HCT116 (cell line): ENCODE results near the gene CBLB. TPM values are rescaled to one million over a fixed set of nuclear protein-coding genes. Genes with fewer than 3 reads are reported as not detected.

Experiments used
- ATAC-seq: fragments of 200-7000 bp; cut with Tn5 transposase; 2 replicates; pipeline ENCODE4 v1.9.1; 2020; ENCODE audit warnings: mild to moderate bottlenecking, moderate library complexity
- BruUV-seq: library from RNA; stranded (reverse); fragments of 400-500 nt; replicated peaks from 2 replicates; lab custom pipeline; 2021; lab: Mats Ljungman, UMichigan
- CTCF ChIA-PET: fragments of 300-600 bp; sonication (Branson Sonifier 250); formaldehyde crosslinking; loops from one replicate; lab custom pipeline; 2021; ENCODE audit warnings: antibody characterized with exemption; lab: Charles Lee
- POLR2A ChIA-PET: fragments of 300-600, 350-600 bp; sonication (Branson Sonifier 250); formaldehyde crosslinking; loops from one replicate; lab custom pipeline; 2021; ENCODE audit warnings: antibody characterized with exemption; lab: Charles Lee
- RAD21 ChIA-PET, 2 experiments: fragments of 300-600 bp; sonication (Branson Sonifier 250); formaldehyde crosslinking; loops; one replicate each; lab custom pipeline; 2023; ENCODE audit warnings: low total read pairs in 2 of 2; ENCODE audit not compliant: uncharacterized antibody in 2 of 2, unreplicated experiment in 2 of 2, low non-redundant PET in 1 of 2; lab: Charles Lee
- DNase-seq: peaks from one replicate; pipeline ENCODE4 v3.0.0-alpha.2; 2010; ENCODE audit warnings: low read depth, low spot score
- H2AFZ ChIP-seq: fragments of 200-600 bp; shearing (Covaris generic), sonication (generic); 2 replicates; pipeline ENCODE4 v1.6.1; 2017; ENCODE audit warnings: low read depth, mixed run types, mixed read lengths, antibody characterized with exemption, low read length; ENCODE audit not compliant: poor library complexity, severe bottlenecking
- H3K27ac ChIP-seq: 2 replicates; pipeline ENCODE4 v1.5.1; 2012; ENCODE audit warnings: low read depth, low read length
- H3K27me3 ChIP-seq: fragments of 200-600 bp; sonication (generic); 2 replicates; pipeline ENCODE4 v1.6.1; 2016; ENCODE audit warnings: mixed run types, low read length, mixed read lengths; ENCODE audit not compliant: insufficient read depth
- H3K36me3 ChIP-seq, 2 experiments: fragments of 200-500 bp in 1 of 2; fragments of 200-600 bp in 1 of 2; sonication (Bioruptor generic) in 1 of 2; sonication (generic) in 1 of 2; 2 replicates each; pipeline versions ENCODE4 v1.5.1 to v1.6.1; 2014 to 2016; ENCODE audit warnings: low read length in 2 of 2, inconsistent platforms in 1 of 2, mixed read lengths in 1 of 2, mixed run types in 1 of 2; ENCODE audit not compliant: insufficient read depth in 2 of 2, control insufficient read depth in 1 of 2
- H3K4me1 ChIP-seq, 2 experiments: fragments of 200-600 bp in 1 of 2; sonication (generic) in 1 of 2; 2 replicates each; pipeline versions ENCODE4 v1.5.1 to v1.6.1; 2012 to 2017; ENCODE audit warnings: low read length in 2 of 2, inconsistent platforms in 1 of 2, mild to moderate bottlenecking in 1 of 2, mixed read lengths in 1 of 2, mixed run types in 1 of 2, moderate library complexity in 1 of 2; ENCODE audit not compliant: insufficient read depth in 2 of 2, control insufficient read depth in 1 of 2
- H3K4me2 ChIP-seq: fragments of 200-600 bp; sonication (generic); 2 replicates; pipeline ENCODE4 v1.6.1; 2017; ENCODE audit warnings: mixed run types, low read length, mixed read lengths
- H3K4me3 ChIP-seq, 2 experiments: fragments of 200-600 bp in 1 of 2; sonication (generic) in 1 of 2; replicated peaks in 1 of 2; 2 replicates each; pipeline ENCODE4 v1.5.1; 2011 to 2016; ENCODE audit warnings: low read length in 2 of 2, control low read depth in 1 of 2, low read depth in 1 of 2, mild to moderate bottlenecking in 1 of 2, mixed read lengths in 1 of 2, mixed run types in 1 of 2
- H3K79me2 ChIP-seq: fragments of 200-600 bp; sonication (generic); 2 replicates; pipeline ENCODE4 v1.6.1; 2017; ENCODE audit warnings: mild to moderate bottlenecking, mixed run types, low read length, moderate library complexity, mixed read lengths; ENCODE audit not compliant: insufficient read depth
- H3K9ac ChIP-seq: fragments of 200-600 bp; sonication (generic); 2 replicates; pipeline ENCODE4 v1.6.1; 2016; ENCODE audit warnings: low read length, mixed read lengths
- H3K9me2 ChIP-seq: fragments of 200-600 bp; sonication (generic), shearing (Covaris generic); 2 replicates; pipeline ENCODE4 v1.6.1; 2017; ENCODE audit warnings: mixed run types, mild to moderate bottlenecking, moderate library complexity; ENCODE audit not compliant: insufficient read depth
- H3K9me3 ChIP-seq, 2 experiments: fragments of 200-500 bp in 1 of 2; fragments of 200-600 bp in 1 of 2; sonication (Bioruptor generic) in 1 of 2; sonication (generic) in 1 of 2; 2 replicates each; pipeline ENCODE4 v1.6.1; 2014 to 2017; ENCODE audit warnings: low read length in 2 of 2, mixed read lengths in 2 of 2, inconsistent platforms in 1 of 2, low read depth in 1 of 2, mild to moderate bottlenecking in 1 of 2, mixed run types in 1 of 2, moderate library complexity in 1 of 2; ENCODE audit not compliant: control insufficient read depth in 1 of 2, insufficient read depth in 1 of 2
- H4K20me1 ChIP-seq: fragments of 200-600 bp; sonication (generic), shearing (Covaris generic); 2 replicates; pipeline ENCODE4 v1.6.1; 2017; ENCODE audit warnings: mixed run types, mild to moderate bottlenecking, moderate library complexity; ENCODE audit not compliant: insufficient read depth
- CBX3 ChIP-seq: IDR thresholded peaks from 2 replicates; pipeline ENCODE4 v1.6.1; 2012; ENCODE audit warnings: low read depth
- CEBPB ChIP-seq: IDR thresholded peaks from 2 replicates; pipeline ENCODE4 v1.6.1; 2012; ENCODE audit warnings: low read depth
- CTCF ChIP-seq, 3 experiments: fragments of 200-600 bp in 1 of 3; sonication (generic) in 1 of 3; IDR thresholded peaks in 2 of 3; conservative IDR thresholded peaks in 1 of 3; 2 replicates each; pipeline ENCODE4 v1.5.1; 2012 to 2017; ENCODE audit warnings: low read depth in 2 of 3, low read length in 2 of 3, antibody characterized with exemption in 1 of 3, borderline replicate concordance in 1 of 3, control low read depth in 1 of 3, mild to moderate bottlenecking in 1 of 3, mixed read lengths in 1 of 3, mixed run types in 1 of 3, moderate library complexity in 1 of 3; ENCODE audit not compliant: insufficient read depth in 1 of 3
- EZH2 ChIP-seq: fragments of 200-600 bp; sonication (generic); IDR thresholded peaks from 2 replicates; pipeline ENCODE4 v1.6.1; 2017; ENCODE audit warnings: antibody characterized with exemption, mixed run types
- EZH2phosphoT487 ChIP-seq: fragments of 200-600 bp; IDR thresholded peaks from 2 replicates; pipeline ENCODE4 v1.6.1; 2018; ENCODE audit warnings: antibody characterized with exemption, borderline replicate concordance
- FOSL1 ChIP-seq: IDR thresholded peaks from 2 replicates; pipeline ENCODE4 v1.6.1; 2012; ENCODE audit warnings: low read depth
- JUND ChIP-seq: IDR thresholded peaks from 2 replicates; pipeline ENCODE4 v1.6.1; 2012
- POLR2A ChIP-seq: IDR thresholded peaks from 2 replicates; pipeline ENCODE4 v1.7.0; 2011; ENCODE audit warnings: borderline replicate concordance; ENCODE audit not compliant: insufficient read depth, insufficient read length; ENCODE audit errors: extremely low read depth
- REST ChIP-seq: IDR thresholded peaks from 2 replicates; pipeline ENCODE4 v1.6.1; 2012; ENCODE audit warnings: low read depth
- TCF7L2 ChIP-seq: IDR thresholded peaks from 2 replicates; pipeline ENCODE4 v1.7.0; 2011; ENCODE audit warnings: borderline replicate concordance, inconsistent platforms; ENCODE audit not compliant: insufficient read depth, insufficient read length; ENCODE audit errors: extremely low read depth
- ZBTB33 ChIP-seq: IDR thresholded peaks from 2 replicates; pipeline ENCODE4 v1.6.1; 2011; ENCODE audit warnings: mild to moderate bottlenecking, low read length, moderate library complexity; ENCODE audit not compliant: insufficient replicate concordance; ENCODE audit errors: extremely low read depth
- ZNF274 ChIP-seq: fragments of 200-500 bp; sonication (Bioruptor generic); IDR thresholded peaks from 2 replicates; pipeline ENCODE4 v1.6.1; 2014; ENCODE audit warnings: mild to moderate bottlenecking, low read depth, low read length, inconsistent platforms
- intact Hi-C: fragments of 100-400 bp; cut with micrococcal nuclease; formaldehyde crosslinking; loops from 2 replicates; pipeline ENCODE4 v1.10.0; 2022
- total RNA-seq: library from RNA; stranded (reverse); gene quantifications from one replicate; pipeline ENCODE4 v1.2.1, GENCODE V29; 2021; ENCODE audit not compliant: unreplicated experiment

Gene CBLB
- total RNA-seq, 1 experiment from 2014 or later: 10.4 TPM

- RAD21 ChIA-PET: no interaction called here
- no peak overlapping the region for H2AFZ ChIP-seq
- H3K4me2 ChIP-seq: no peak overlapping the region
- DNase-seq (no peak), ATAC-seq (no peak)
- H3K4me3 ChIP-seq: no peak overlapping the region
- CTCF ChIA-PET: no interaction called here
- BruUV-seq: no TSS peak
- H4K20me1 ChIP-seq: no peaks in the 10 kb centered on the region
- POLR2A ChIA-PET: no interaction called here
- TF ChIP-seq POLR2A (no peak), ZNF274 (no peak), CTCF (IDR thresholded peaks at IDR 0.05 in 2 of 3, conservative IDR thresholded peaks at IDR 0.05 in 1 of 3; ENCODE audit: borderline replicate concordance in 1 of 3, insufficient read depth in 1 of 3, low read depth in 2 of 3, low read length in 2 of 3) (no peak), FOSL1 (no peak), JUND (no peak), TCF7L2 (no peak), ZBTB33 (no peak), CEBPB (no peak), EZH2 (no peak), REST (no peak), CBX3 (no peak), EZH2phosphoT487 (no peak)
- no peaks in the 10 kb centered on the region; the same call in 1 of the 2 replicates for H3K9me2 ChIP-seq
- H3K4me1 ChIP-seq: no peaks in the 10 kb centered on the region
- H3K79me2 ChIP-seq: no peaks in the 10 kb centered on the region
- no peaks in the 10 kb centered on the region for H3K27me3 ChIP-seq
- H3K27ac ChIP-seq: no peak overlapping the region
- H3K9me3 ChIP-seq: no peaks in the 10 kb centered on the region
- intact Hi-C loops: no loop called here
- H3K9ac ChIP-seq: no peak overlapping the region
- H3K36me3 ChIP-seq: no peaks in the 10 kb centered on the region
Measured at GRCh38 chr3:105850593-105850992, 18.2 kb downstream of the CBLB start.
